Panc1 (cell line): ENCODE data around the gene GPR52. TPM values are rescaled to one million over a fixed set of nuclear protein-coding genes. Genes with fewer than 3 reads are reported as not detected.

Source experiments
- ATAC-seq: fragments of 200-7000 bp; cut with Tn5 transposase; 2 replicates; pipeline ENCODE4 v1.9.1; 2020; ENCODE audit warnings: mild to moderate bottlenecking, moderate library complexity
- BruUV-seq: library from RNA; stranded (reverse); fragments of 400-500 nt; replicated peaks from 2 replicates; lab custom pipeline; 2021; lab: Mats Ljungman, UMichigan
- CTCF ChIA-PET: fragments of 300-600 bp; sonication (Branson Sonifier 250); formaldehyde crosslinking; loops from one replicate; lab custom pipeline; 2022; ENCODE audit warnings: antibody characterized with exemption; lab: Charles Lee
- POLR2A ChIA-PET: fragments of 300-600 bp; sonication (Branson Sonifier 250); formaldehyde crosslinking; loops from one replicate; lab custom pipeline; 2022; ENCODE audit warnings: antibody characterized with exemption; lab: Charles Lee
- DNase-seq: peaks from one replicate; pipeline ENCODE4 v3.0.0-alpha.2; 2010; ENCODE audit warnings: low read depth, low spot score
- H3K27ac ChIP-seq: 2 replicates; pipeline ENCODE4 v1.5.1; 2011; ENCODE audit warnings: mild to moderate bottlenecking, low read length, inconsistent platforms
- H3K27me3 ChIP-seq: fragments of 200-500 bp; sonication (Bioruptor generic); 2 replicates; pipeline ENCODE4 v1.6.0; 2014; ENCODE audit warnings: low read length, inconsistent platforms; ENCODE audit not compliant: control insufficient read depth, insufficient read depth
- H3K36me3 ChIP-seq: fragments of 200-500 bp; sonication (Bioruptor generic); 2 replicates; pipeline ENCODE4 v1.5.1; 2014; ENCODE audit warnings: inconsistent platforms, mild to moderate bottlenecking, low read length, moderate library complexity; ENCODE audit not compliant: control insufficient read depth, insufficient read depth
- H3K4me1 ChIP-seq: 2 replicates; pipeline ENCODE4 v1.5.1; 2011; ENCODE audit warnings: inconsistent platforms, mild to moderate bottlenecking, low read length, moderate library complexity; ENCODE audit not compliant: control insufficient read depth, insufficient read depth
- H3K4me3 ChIP-seq, 2 experiments: 2 replicates each; pipeline ENCODE4 v1.5.1; 2011 to 2012; ENCODE audit warnings: low read depth in 2 of 2, low read length in 2 of 2, mild to moderate bottlenecking in 2 of 2, inconsistent platforms in 1 of 2, moderate library complexity in 1 of 2
- H3K9me3 ChIP-seq: fragments of 200-500 bp; sonication (Bioruptor generic); 2 replicates; pipeline ENCODE4 v1.5.1; 2014; ENCODE audit warnings: low read depth, mild to moderate bottlenecking, inconsistent platforms, low read length, moderate library complexity; ENCODE audit not compliant: control insufficient read depth, insufficient read depth
- CTCF ChIP-seq: fragments of 450-650 bp; IDR thresholded peaks from 2 replicates; pipeline ENCODE4 v1.5.1; 2017; ENCODE audit warnings: mild to moderate bottlenecking
- POLR2AphosphoS5 ChIP-seq: IDR thresholded peaks from 2 replicates; pipeline ENCODE4 v1.6.1; 2012; ENCODE audit warnings: mild to moderate bottlenecking, low read depth, low read length, moderate library complexity
- REST ChIP-seq, 2 experiments: IDR thresholded peaks; 2 replicates each; pipeline ENCODE4 v1.6.1; 2011 to 2012; ENCODE audit warnings: low read depth in 2 of 2, control low read depth in 1 of 2, low read length in 1 of 2, mild to moderate bottlenecking in 1 of 2, moderate library complexity in 1 of 2; ENCODE audit not compliant: insufficient read depth in 1 of 2
- SIN3A ChIP-seq: IDR thresholded peaks from 2 replicates; pipeline ENCODE4 v1.6.1; 2012; ENCODE audit warnings: low read depth, mild to moderate bottlenecking, low read length, moderate library complexity, borderline replicate concordance; ENCODE audit not compliant: insufficient read depth
- TCF7L2 ChIP-seq: IDR thresholded peaks from 2 replicates; pipeline ENCODE4 v1.6.1; 2011; ENCODE audit warnings: mild to moderate bottlenecking, low read depth, low read length, inconsistent platforms
- in situ Hi-C: cut with HindIII; loops from 2 replicates; pipeline ENCODE4 v1.10.0; 2016; ENCODE audit warnings: low sequenced_read_pairs, low pct_unique_long_range_greater_than_20kb
- intact Hi-C: fragments of 100-400 bp; cut with micrococcal nuclease; formaldehyde crosslinking; loops from one replicate; pipeline ENCODE4 v1.10.0; 2022; ENCODE audit not compliant: unreplicated experiment
- total RNA-seq: library from RNA; stranded (reverse); gene quantifications from one replicate; pipeline ENCODE4 v1.2.1, GENCODE V29; 2021; ENCODE audit not compliant: unreplicated experiment

The GPR52 gene
- total RNA-seq, 1 experiment from 2014 or later = 0.87 TPM

- no peaks in the 10 kb centered on the region for H3K4me1 ChIP-seq
- no peak for TF ChIP-seq TCF7L2
- TF ChIP-seq SIN3A = no peak
- no peak for TF ChIP-seq REST (IDR thresholded peaks at IDR 0.05; ENCODE audit: insufficient read depth in 1 of 2, low read depth in 2 of 2, low read length in 1 of 2)
- TF ChIP-seq CTCF = no peak
- TF ChIP-seq POLR2AphosphoS5 = no peak
- in situ Hi-C loops = no loop called here
- intact Hi-C loops = no loop called here
- no peaks in the 10 kb centered on the region; the same call in 1 of the 2 replicates for H3K36me3 ChIP-seq
- DNase-seq (no peak), ATAC-seq (no peak)
- ChIA-PET CTCF (no interaction called here), POLR2A (no interaction called here)
- H3K4me3 ChIP-seq = no peak overlapping the region
- H3K9me3 ChIP-seq = no peaks in the 10 kb centered on the region
- no peak overlapping the region for H3K27ac ChIP-seq
- H3K27me3 ChIP-seq = no peaks in the 10 kb centered on the region
- no TSS peak for BruUV-seq
Observed at GRCh38 chr1:174445351-174445750, 2.4 kb upstream of the GPR52 start.

GRCh38 chr1:174445817-174446216 lies 1.9 kb upstream of the GPR52 start:
- Histone ChIP-seq H3K4me3 (no peak overlapping the region), H3K27me3 (no peaks in the 10 kb centered on the region), H3K36me3 (no peaks in the 10 kb centered on the region; the same call in 1 of the 2 replicates), H3K9me3 (no peaks in the 10 kb centered on the region), H3K4me1 (no peaks in the 10 kb centered on the region), H3K27ac (no peak overlapping the region)
- in situ Hi-C loops = no loop called here
- TF ChIP-seq TCF7L2 = no peak
- POLR2A ChIA-PET = no interaction called here
- intact Hi-C loops = no loop called here
- ATAC-seq (no peak), DNase-seq (no peak)
- CTCF ChIA-PET = no interaction called here
- no TSS peak for BruUV-seq

- no peaks in the 10 kb centered on the region for H3K4me1 ChIP-seq
- H3K4me3 ChIP-seq = no peak overlapping the region
- H3K9me3 ChIP-seq = no peaks in the 10 kb centered on the region
- in situ Hi-C loops (no loop called here), intact Hi-C loops (no loop called here)
- BruUV-seq = no TSS peak
- ChIA-PET POLR2A (no interaction called here), CTCF (no interaction called here)
- no peak for ATAC-seq
- DNase-seq = no peak
- no peaks in the 10 kb centered on the region; the same call in 1 of the 2 replicates for H3K36me3 ChIP-seq
- H3K27me3 ChIP-seq = no peaks in the 10 kb centered on the region
- TF ChIP-seq CTCF = no peak
- TF ChIP-seq TCF7L2 = no peak
- no peak overlapping the region for H3K27ac ChIP-seq
Observed at GRCh38 chr1:174448531-174448883, 743 bp downstream of the GPR52 start.
